ENCODE measurements around the gene WRAP53. TPM values are rescaled to one million over a fixed set of nuclear protein-coding genes. Genes with fewer than 3 reads are reported as not detected.

WRAP53 gene
- total and polyA plus RNA-seq, 2 of the 13 experiments (the other 11 are each of a cell fraction or from before 2014, with no cell fraction given) = 7.0 to 19.5 TPM

GRCh38 chr17:7685533-7686221, 2.6 kb upstream of the WRAP53 start (continued):
- TF ChIP-seq HCFC1 (IDR thresholded peaks at IDR 0.05; ENCODE audit: low read depth, low read length) (peak; percentile 52; the same call in 1 of the 2 replicates), ZNF160 (CRISPR knock-in tag; IDR thresholded peaks at IDR 0.05) (0 out of 2 replicates have a peak, but pooled peaks have one; percentile 2), TAF1 (CRISPR knock-in tag; IDR thresholded peaks at IDR 0.05) (peak; percentile 19), ETV5 (CRISPR knock-in tag; IDR thresholded peaks at IDR 0.05; ENCODE audit: borderline replicate concordance) (peak; percentile 38; the same call in 1 of the 2 replicates), NAIF1 (CRISPR knock-in tag; IDR thresholded peaks at IDR 0.05; ENCODE audit: borderline replicate concordance) (no peak), EP300 (IDR thresholded peaks at IDR 0.05; ENCODE audit: low read depth in 2 of 2, low read length in 2 of 2) (0 out of 4 replicates have a peak, but pooled peaks of 1 of the 2 experiments have one; percentile 21), EP300 (CRISPR knock-in tag; IDR thresholded peaks at IDR 0.05; ENCODE audit: borderline replicate concordance) (no peak)

DNA sequence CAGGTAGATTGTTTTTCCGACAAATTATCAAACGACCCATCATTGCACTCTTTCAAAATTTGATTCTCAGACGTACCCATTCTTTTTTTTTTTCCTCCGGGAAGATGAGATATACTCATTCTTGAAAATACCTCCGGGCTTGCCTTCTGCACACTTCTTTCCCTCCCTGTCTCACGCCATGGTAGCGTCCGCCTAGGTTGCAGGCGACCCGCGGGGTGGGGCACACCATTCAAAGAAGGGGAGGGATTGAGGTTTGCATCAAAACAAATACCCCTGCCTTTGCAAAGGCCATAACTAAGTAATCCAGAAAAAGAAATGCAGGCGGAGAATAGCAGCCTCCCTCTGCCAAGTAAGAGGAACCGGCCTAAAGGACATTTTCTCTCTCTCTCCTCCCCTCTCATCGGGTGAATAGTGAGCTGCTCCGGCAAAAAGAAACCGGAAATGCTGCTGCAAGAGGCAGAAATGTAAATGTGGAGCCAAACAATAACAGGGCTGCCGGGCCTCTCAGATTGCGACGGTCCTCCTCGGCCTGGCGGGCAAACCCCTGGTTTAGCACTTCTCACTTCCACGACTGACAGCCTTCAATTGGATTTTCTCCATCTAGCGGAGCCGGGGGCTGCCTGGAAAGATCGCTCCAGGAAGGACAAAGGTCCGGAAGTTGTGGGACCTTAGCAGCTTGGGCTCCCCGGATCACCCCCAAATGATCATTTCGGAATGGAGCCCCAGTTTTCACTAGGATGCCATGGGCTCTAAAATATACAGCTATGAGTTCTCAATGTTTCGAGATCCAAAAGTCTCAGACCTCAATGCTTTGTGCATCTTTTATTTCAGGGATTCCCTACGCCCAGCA, 1.8 kb upstream of the WRAP53 start:
- no peaks in the 10 kb centered on the region; the same call in 1 of the 2 replicates for H4K20me1 ChIP-seq (ENCODE audit: insufficient read depth, low read length)
- POLR2A ChIA-PET = interaction anchor here (0.7 to 5.5 kb wide), 42 partner anchors 9 to 1351 kb away, joined by 3 to 89 read pairs (median 6); partner anchors contain the start of genes ATP1B2, BORCS6, CD68 and CHRNB1
- peak overlapping the region; percentile 76 for H3K4me2 ChIP-seq (ENCODE audit: low read depth, low read length)
- peak overlapping the region; percentile 97 for H3K9ac ChIP-seq (ENCODE audit: insufficient read depth, low read depth, low read length)
- intact Hi-C loops (cut with micrococcal nuclease; ENCODE audit: unreplicated experiment) (loop anchor here (5.0 kb wide), 2 partner anchors 54 to 114 kb away; partner anchors contain the start of gene SHBG), in situ Hi-C loops (cut with HindIII; ENCODE audit: extremely low pct_ligation_motif_present, low pct_unique_long_range_greater_than_20kb) (loop anchor here (5.0 kb wide), 2 partner anchors 54 to 99 kb away; partner anchors contain the start of gene SHBG)
- peaks cover 33% of the 10 kb centered on the region for H3K4me1 ChIP-seq (ENCODE audit: insufficient read depth, low read length)
- CTCF ChIA-PET (ENCODE audit: low intra/inter-chr PET ratio, low total read pairs) = interaction anchor here (1.8 kb wide), 1 partner anchor 52 kb away, joined by 12 read pairs; no protein-coding TSS in a partner anchor
- no peaks in the 10 kb centered on the region; a peak in 1 of 5 replicates for H3K36me3 ChIP-seq (replicated peaks in 1 of 2; ENCODE audit: control insufficient read depth in 1 of 2, insufficient read depth in 2 of 2, low read length in 2 of 2)
- TSS peak; percentile 89 for BruUV-seq (replicated peaks)
- FAIRE-seq = no peak
- WGBS (ENCODE audit: low lambda C conversion rate) = 1% methylated on average over 21 of the region's 30 CpGs
- H3K27ac ChIP-seq (ENCODE audit: extremely low read length, insufficient read depth, low read length) = peak overlapping the region; percentile 95
- H3K27me3 ChIP-seq (ENCODE audit: control insufficient read depth in 1 of 2, insufficient read depth in 2 of 2, low read length in 2 of 2) = no peaks in the 10 kb centered on the region; a peak in 1 of 5 replicates
- H2AFZ ChIP-seq (ENCODE audit: low read length) = no peak overlapping the region
- H3K9me3 ChIP-seq (ENCODE audit: low read length) = no peaks in the 10 kb centered on the region
- ATAC-seq = peak; percentile 62
- peaks cover 53% of the 10 kb centered on the region for H3K79me2 ChIP-seq (ENCODE audit: insufficient read depth, low read length)
- H3K4me3 ChIP-seq (replicated peaks in 1 of 3; ENCODE audit: insufficient read depth in 1 of 3, low read depth in 2 of 3, low read length in 3 of 3) = peak overlapping the region; percentile 93 to 98 (median 95)
- peak; percentile 77 for DNase-seq (ENCODE audit: low spot score)
- TF ChIP-seq XBP1 (CRISPR knock-in tag; IDR thresholded peaks at IDR 0.05) (no peak), ZNF75D (CRISPR knock-in tag; IDR thresholded peaks at IDR 0.05; ENCODE audit: borderline replicate concordance) (no peak), PCBP2 (optimal IDR thresholded peaks at IDR 0.05; ENCODE audit: low read depth, low read length, poor library complexity, severe bottlenecking) (no peak)
- TF ChIP-seq, protein P1, sequence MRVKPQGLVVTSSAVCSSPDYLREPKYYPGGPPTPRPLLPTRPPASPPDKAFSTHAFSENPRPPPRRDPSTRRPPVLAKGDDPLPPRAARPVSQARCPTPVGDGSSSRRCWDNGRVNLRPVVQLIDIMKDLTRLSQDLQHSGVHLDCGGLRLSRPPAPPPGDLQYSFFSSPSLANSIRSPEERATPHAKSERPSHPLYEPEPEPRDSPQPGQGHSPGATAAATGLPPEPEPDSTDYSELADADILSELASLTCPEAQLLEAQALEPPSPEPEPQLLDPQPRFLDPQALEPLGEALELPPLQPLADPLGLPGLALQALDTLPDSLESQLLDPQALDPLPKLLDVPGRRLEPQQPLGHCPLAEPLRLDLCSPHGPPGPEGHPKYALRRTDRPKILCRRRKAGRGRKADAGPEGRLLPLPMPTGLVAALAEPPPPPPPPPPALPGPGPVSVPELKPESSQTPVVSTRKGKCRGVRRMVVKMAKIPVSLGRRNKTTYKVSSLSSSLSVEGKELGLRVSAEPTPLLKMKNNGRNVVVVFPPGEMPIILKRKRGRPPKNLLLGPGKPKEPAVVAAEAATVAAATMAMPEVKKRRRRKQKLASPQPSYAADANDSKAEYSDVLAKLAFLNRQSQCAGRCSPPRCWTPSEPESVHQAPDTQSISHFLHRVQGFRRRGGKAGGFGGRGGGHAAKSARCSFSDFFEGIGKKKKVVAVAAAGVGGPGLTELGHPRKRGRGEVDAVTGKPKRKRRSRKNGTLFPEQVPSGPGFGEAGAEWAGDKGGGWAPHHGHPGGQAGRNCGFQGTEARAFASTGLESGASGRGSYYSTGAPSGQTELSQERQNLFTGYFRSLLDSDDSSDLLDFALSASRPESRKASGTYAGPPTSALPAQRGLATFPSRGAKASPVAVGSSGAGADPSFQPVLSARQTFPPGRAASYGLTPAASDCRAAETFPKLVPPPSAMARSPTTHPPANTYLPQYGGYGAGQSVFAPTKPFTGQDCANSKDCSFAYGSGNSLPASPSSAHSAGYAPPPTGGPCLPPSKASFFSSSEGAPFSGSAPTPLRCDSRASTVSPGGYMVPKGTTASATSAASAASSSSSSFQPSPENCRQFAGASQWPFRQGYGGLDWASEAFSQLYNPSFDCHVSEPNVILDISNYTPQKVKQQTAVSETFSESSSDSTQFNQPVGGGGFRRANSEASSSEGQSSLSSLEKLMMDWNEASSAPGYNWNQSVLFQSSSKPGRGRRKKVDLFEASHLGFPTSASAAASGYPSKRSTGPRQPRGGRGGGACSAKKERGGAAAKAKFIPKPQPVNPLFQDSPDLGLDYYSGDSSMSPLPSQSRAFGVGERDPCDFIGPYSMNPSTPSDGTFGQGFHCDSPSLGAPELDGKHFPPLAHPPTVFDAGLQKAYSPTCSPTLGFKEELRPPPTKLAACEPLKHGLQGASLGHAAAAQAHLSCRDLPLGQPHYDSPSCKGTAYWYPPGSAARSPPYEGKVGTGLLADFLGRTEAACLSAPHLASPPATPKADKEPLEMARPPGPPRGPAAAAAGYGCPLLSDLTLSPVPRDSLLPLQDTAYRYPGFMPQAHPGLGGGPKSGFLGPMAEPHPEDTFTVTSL (CRISPR knock-in tag; IDR thresholded peaks at IDR 0.05; ENCODE audit: borderline replicate concordance) = no peak
- TF ChIP-seq, protein P2, sequence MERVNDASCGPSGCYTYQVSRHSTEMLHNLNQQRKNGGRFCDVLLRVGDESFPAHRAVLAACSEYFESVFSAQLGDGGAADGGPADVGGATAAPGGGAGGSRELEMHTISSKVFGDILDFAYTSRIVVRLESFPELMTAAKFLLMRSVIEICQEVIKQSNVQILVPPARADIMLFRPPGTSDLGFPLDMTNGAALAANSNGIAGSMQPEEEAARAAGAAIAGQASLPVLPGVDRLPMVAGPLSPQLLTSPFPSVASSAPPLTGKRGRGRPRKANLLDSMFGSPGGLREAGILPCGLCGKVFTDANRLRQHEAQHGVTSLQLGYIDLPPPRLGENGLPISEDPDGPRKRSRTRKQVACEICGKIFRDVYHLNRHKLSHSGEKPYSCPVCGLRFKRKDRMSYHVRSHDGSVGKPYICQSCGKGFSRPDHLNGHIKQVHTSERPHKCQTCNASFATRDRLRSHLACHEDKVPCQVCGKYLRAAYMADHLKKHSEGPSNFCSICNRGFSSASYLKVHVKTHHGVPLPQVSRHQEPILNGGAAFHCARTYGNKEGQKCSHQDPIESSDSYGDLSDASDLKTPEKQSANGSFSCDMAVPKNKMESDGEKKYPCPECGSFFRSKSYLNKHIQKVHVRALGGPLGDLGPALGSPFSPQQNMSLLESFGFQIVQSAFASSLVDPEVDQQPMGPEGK (CRISPR knock-in tag; IDR thresholded peaks at IDR 0.05) = no peak
